GM12872 (cell line): ENCODE results near the gene NTPCR.

ENCODE experiments used
- CTCF ChIP-seq: IDR thresholded peaks from 3 replicates; pipeline ENCODE4 v1.5.1; 2011; ENCODE audit warnings: low read depth, mild to moderate bottlenecking, low read length, moderate library complexity; ENCODE audit not compliant: insufficient read depth

Gene NTPCR

GRCh38 chr1:232968391-232968790, 18.0 kb downstream of the NTPCR start:
- no peak for TF ChIP-seq CTCF

GRCh38 chr1:232968965-232969364, 18.6 kb downstream of the NTPCR start:
- TF ChIP-seq CTCF: no peak

- no peak for TF ChIP-seq CTCF
Observed at GRCh38 chr1:232969799-232970198, 19.4 kb downstream of the NTPCR start.

GRCh38 chr1:232970508-232970907, 20.1 kb downstream of the NTPCR start:
- TF ChIP-seq CTCF: no peak

GRCh38 chr1:232973652-232974611, 23.5 kb downstream of the NTPCR start:
- no peak for TF ChIP-seq CTCF

- TF ChIP-seq CTCF: no peak
Observed at GRCh38 chr1:232974971-232975370, 24.6 kb downstream of the NTPCR start.

GRCh38 chr1:232978091-232978634, 27.8 kb downstream of the NTPCR start:
- TF ChIP-seq CTCF: no peak
